Vagina (tissue), 2 donors: ENCODE measurements around the gene RSAD2. TPM values are rescaled to one million over a fixed set of nuclear protein-coding genes. Genes with fewer than 3 reads are reported as not detected.

ENCODE experiments used
- DNase-seq, 2 donors: peaks; one replicate each; pipeline ENCODE4 v3.0.0-alpha.2; 2017; ENCODE audit errors: extremely low spot score in 2 of 2
- H3K27ac ChIP-seq: fragments of 200-600 bp; sonication (generic); one replicate; pipeline ENCODE4 v1.5.1; 2019
- H3K27me3 ChIP-seq: fragments of 200-600 bp; sonication (generic); one replicate; pipeline ENCODE4 v1.5.1; 2019
- H3K36me3 ChIP-seq, 2 donors: fragments of 200-600 bp; sonication (generic); one replicate each; pipeline ENCODE4 v1.5.1; 2017 to 2019
- H3K4me1 ChIP-seq: fragments of 200-600 bp; sonication (generic); one replicate; pipeline ENCODE4 v1.5.1; 2019
- H3K4me3 ChIP-seq, 2 donors: fragments of 200-600 bp; sonication (generic); 1 replicate in 1 of 2; 2 replicates in 1 of 2; pipeline ENCODE4 v1.5.1; 2016 to 2019
- H3K9me3 ChIP-seq: fragments of 200-600 bp; sonication (generic); one replicate; pipeline ENCODE4 v1.5.1; 2019
- POLR2A ChIP-seq, 2 donors: fragments of 450-650 bp; IDR thresholded peaks; one replicate each; pipeline ENCODE4 v1.6.1; 2017; ENCODE audit warnings: antibody characterized with exemption in 2 of 2, mild to moderate bottlenecking in 2 of 2, moderate library complexity in 2 of 2
- POLR2AphosphoS5 ChIP-seq, 2 donors: sonication (generic); formaldehyde crosslinking; IDR thresholded peaks; one replicate each; pipeline ENCODE4 v1.9.0; 2017; ENCODE audit warnings: antibody characterized with exemption in 2 of 2, mild to moderate bottlenecking in 2 of 2, low read depth in 1 of 2; ENCODE audit not compliant: insufficient read depth in 1 of 2
- intact Hi-C: fragments of 100-400 bp; cut with DNase I; formaldehyde crosslinking; loops from one replicate; pipeline ENCODE4 v1.15.1; 2023
- total RNA-seq: library from RNA; depleted of rRNA; stranded (reverse); fragments of >200 nt; gene quantifications from one replicate; pipeline ENCODE4 v1.2.3, GENCODE V29; 2016
- TF ChIP-seq, protein P1 (sequence below), 3 experiments: fragments of 450-650 bp in 2 of 3; fragments of 200-600 bp in 1 of 3; sonication (generic) in 1 of 3; IDR thresholded peaks; one replicate each; pipeline ENCODE4 v1.5.1; 2017 to 2019; ENCODE audit warnings: antibody characterized with exemption in 3 of 3, mild to moderate bottlenecking in 2 of 3, moderate library complexity in 2 of 3

The RSAD2 gene
- total RNA-seq, 1 donor from 2014 or later, result 0.25 TPM

DNA sequence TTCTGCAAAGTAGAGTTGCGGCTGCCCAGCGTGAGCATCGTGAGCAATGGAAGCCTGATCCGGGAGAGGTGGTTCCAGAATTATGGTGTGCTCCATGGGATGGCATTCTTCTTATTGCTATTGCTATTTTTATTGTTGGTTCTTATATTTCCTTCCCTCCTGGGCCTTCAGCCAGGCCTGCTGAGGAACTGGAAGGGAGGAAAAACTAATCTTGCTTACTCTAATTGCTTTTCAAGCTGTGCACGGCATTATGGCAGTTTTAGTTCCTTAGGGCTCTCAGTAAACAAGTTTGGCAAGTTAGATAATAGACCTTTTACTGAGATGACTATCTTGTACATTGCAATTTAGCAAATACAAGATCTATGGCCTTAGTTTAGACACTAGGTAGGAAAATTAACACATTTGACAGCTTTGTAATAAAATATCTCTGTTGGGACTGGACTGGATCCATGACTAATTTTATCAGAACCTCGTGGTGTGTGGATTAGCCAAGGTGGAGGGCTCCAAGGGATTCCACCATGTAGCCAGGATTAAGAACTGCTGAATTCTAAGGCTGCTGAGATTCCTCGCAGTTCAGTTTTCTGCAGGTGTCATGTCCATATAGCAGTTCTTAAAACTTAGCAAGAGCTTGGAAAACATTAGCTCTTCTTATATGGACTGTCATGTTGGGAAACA is 6.0 kb downstream of the RSAD2 start:
- H3K36me3 ChIP-seq, result no peaks in the 10 kb centered on the region

DNA sequence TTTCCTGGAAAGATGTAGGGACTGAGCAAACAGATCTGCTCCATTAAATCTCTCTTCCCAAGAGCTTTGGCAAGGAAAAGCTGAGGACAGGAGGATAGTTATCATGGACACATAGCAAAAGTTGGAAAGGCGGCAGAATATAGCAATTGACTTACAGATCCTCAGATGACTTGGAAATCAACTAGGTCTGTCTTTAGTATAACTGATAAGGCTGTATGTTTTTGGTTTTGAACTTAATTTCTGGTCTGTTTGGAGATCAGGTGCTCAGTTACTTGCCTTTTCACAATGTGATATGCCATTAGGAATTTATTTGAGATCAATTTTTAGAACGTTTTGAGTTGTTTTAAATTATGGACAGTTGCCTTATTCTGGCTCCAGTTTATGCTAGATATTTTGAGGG is 8.0 kb downstream of the RSAD2 start:
- intact Hi-C loops, result no loop called here
- no peaks in the 10 kb centered on the region for H3K27me3 ChIP-seq
- no peak overlapping the region for H3K27ac ChIP-seq
- TF ChIP-seq, protein P1, sequence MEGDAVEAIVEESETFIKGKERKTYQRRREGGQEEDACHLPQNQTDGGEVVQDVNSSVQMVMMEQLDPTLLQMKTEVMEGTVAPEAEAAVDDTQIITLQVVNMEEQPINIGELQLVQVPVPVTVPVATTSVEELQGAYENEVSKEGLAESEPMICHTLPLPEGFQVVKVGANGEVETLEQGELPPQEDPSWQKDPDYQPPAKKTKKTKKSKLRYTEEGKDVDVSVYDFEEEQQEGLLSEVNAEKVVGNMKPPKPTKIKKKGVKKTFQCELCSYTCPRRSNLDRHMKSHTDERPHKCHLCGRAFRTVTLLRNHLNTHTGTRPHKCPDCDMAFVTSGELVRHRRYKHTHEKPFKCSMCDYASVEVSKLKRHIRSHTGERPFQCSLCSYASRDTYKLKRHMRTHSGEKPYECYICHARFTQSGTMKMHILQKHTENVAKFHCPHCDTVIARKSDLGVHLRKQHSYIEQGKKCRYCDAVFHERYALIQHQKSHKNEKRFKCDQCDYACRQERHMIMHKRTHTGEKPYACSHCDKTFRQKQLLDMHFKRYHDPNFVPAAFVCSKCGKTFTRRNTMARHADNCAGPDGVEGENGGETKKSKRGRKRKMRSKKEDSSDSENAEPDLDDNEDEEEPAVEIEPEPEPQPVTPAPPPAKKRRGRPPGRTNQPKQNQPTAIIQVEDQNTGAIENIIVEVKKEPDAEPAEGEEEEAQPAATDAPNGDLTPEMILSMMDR (IDR thresholded peaks at IDR 0.05), result no peak
- TF ChIP-seq POLR2A (IDR thresholded peaks at IDR 0.05) (no peak), POLR2AphosphoS5 (IDR thresholded peaks at IDR 0.05; ENCODE audit: insufficient read depth in 1 of 2, low read depth in 1 of 2) (no peak)
- no peaks in the 10 kb centered on the region for H3K9me3 ChIP-seq
- DNase-seq, result no peak
- H3K4me3 ChIP-seq, result no peak overlapping the region
- no peaks in the 10 kb centered on the region for H3K4me1 ChIP-seq
- H3K36me3 ChIP-seq, result no peaks in the 10 kb centered on the region

More for the DNA sequence above, 6.0 kb downstream of the RSAD2 start:
- no peaks in the 10 kb centered on the region for H3K27me3 ChIP-seq
- DNase-seq, result no peak
- H3K4me3 ChIP-seq, result no peak overlapping the region
- intact Hi-C loops, result no loop called here
- no peaks in the 10 kb centered on the region for H3K9me3 ChIP-seq
- H3K27ac ChIP-seq, result no peak overlapping the region
- TF ChIP-seq, protein P1 (IDR thresholded peaks at IDR 0.05), result no peak
- TF ChIP-seq POLR2A (IDR thresholded peaks at IDR 0.05) (no peak), POLR2AphosphoS5 (IDR thresholded peaks at IDR 0.05; ENCODE audit: insufficient read depth in 1 of 2, low read depth in 1 of 2) (no peak)
- no peaks in the 10 kb centered on the region for H3K4me1 ChIP-seq

DNA sequence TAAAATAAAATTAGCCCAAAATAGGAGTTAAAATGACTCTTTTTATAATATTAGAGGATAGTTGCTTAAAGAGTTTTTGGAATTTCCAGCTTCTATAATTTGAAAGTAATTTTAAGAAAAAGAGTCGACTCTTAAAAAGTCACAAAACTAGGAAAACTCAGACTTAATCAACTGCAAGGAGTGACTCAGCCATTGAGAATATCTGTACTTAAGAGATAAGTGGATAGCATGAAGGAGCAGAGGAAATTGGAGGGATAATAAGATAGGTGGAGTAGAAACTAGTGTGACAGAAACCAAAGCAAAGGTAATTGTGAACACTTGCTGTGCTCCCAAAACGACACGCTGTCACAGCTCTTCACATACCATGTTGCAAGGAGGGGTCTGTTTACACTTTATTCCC is 8.4 kb downstream of the RSAD2 start:
- Histone ChIP-seq H3K4me3 (no peak overlapping the region), H3K4me1 (no peaks in the 10 kb centered on the region), H3K36me3 (no peaks in the 10 kb centered on the region), H3K27me3 (no peaks in the 10 kb centered on the region), H3K27ac (no peak overlapping the region), H3K9me3 (no peaks in the 10 kb centered on the region)
- TF ChIP-seq, protein P1 (IDR thresholded peaks at IDR 0.05), result no peak
- TF ChIP-seq POLR2AphosphoS5 (IDR thresholded peaks at IDR 0.05; ENCODE audit: insufficient read depth in 1 of 2, low read depth in 1 of 2) (no peak), POLR2A (IDR thresholded peaks at IDR 0.05) (no peak)
- no peak for DNase-seq
- intact Hi-C loops, result no loop called here

DNA sequence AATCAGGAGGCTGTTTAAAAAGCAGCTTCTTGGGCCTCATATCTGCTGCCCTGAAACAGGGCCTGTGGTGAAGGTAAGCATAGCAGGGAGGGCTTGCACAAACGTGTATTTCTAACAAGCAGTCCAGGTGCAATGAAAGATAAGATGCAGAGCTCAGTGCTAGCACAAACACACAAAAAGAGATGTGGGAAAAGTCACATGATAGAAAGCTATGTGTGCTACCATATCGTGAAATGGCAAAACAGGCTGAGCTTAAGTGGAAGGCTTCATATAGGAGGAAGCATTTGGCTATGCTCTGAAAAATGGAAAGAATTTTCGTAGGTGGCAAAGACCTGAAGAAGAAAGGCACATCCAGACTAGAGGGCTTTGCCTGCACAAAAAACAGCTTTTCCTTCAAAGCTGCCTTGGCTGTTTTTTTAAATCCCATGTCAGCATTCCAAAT is 10.2 kb downstream of the RSAD2 start:
- no peaks in the 10 kb centered on the region for H3K4me1 ChIP-seq

DNA sequence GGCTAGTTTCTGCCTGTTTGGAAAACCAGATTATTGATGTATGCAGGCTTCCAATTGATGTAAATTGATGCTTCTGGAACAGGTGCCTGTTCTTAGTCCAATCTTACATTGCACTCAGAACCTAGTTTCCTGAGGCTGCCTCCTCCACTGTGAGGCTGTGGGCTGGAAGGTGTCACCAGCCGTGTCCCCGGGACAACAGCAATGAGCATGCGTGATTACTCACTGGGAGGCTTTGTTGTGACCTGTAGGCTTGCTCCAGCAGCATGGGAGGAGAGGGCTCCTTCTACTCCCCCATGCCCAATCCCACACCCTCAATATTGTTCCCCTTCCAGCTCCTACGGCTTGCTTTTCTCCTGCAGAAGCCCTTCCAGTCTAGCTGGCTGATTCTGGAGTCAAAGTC is 11.1 kb downstream of the RSAD2 start:
- Histone ChIP-seq H3K27ac (no peak overlapping the region), H3K9me3 (no peaks in the 10 kb centered on the region), H3K4me3 (no peak overlapping the region), H3K36me3 (no peaks in the 10 kb centered on the region), H3K4me1 (no peaks in the 10 kb centered on the region), H3K27me3 (no peaks in the 10 kb centered on the region)
- intact Hi-C loops, result no loop called here
- no peak for TF ChIP-seq POLR2AphosphoS5 (IDR thresholded peaks at IDR 0.05; ENCODE audit: insufficient read depth in 1 of 2, low read depth in 1 of 2)
- no peak for DNase-seq

More for the DNA sequence above, 10.2 kb downstream of the RSAD2 start:
- Histone ChIP-seq H3K9me3 (no peaks in the 10 kb centered on the region), H3K27me3 (no peaks in the 10 kb centered on the region), H3K36me3 (no peaks in the 10 kb centered on the region), H3K27ac (no peak overlapping the region), H3K4me3 (no peak overlapping the region)
- intact Hi-C loops, result no loop called here
- TF ChIP-seq, protein P1 (IDR thresholded peaks at IDR 0.05), result no peak
- TF ChIP-seq POLR2AphosphoS5 (IDR thresholded peaks at IDR 0.05; ENCODE audit: insufficient read depth in 1 of 2, low read depth in 1 of 2), result no peak
- TF ChIP-seq POLR2A (IDR thresholded peaks at IDR 0.05), result no peak
- no peak for DNase-seq
